Prostate gland (tissue), 2 donors: ENCODE data around the gene TMEM174.

Experiments
- POLR2A ChIP-seq: fragments of 450-650 bp; IDR thresholded peaks from one replicate; pipeline ENCODE4 v1.6.1; 2016; ENCODE audit warnings: antibody characterized with exemption, mild to moderate bottlenecking
- TF ChIP-seq, protein P1 (sequence below), 4 experiments: fragments of 200-600 bp in 2 of 4; fragments of 450-650 bp in 2 of 4; sonication (generic) in 2 of 4; IDR thresholded peaks; 1 replicate in 3 of 4; 2 replicates in 1 of 4; pipeline ENCODE4 v1.5.1; 2016 to 2019; ENCODE audit warnings: antibody characterized with exemption in 4 of 4, mild to moderate bottlenecking in 2 of 4, moderate library complexity in 2 of 4

DNA sequence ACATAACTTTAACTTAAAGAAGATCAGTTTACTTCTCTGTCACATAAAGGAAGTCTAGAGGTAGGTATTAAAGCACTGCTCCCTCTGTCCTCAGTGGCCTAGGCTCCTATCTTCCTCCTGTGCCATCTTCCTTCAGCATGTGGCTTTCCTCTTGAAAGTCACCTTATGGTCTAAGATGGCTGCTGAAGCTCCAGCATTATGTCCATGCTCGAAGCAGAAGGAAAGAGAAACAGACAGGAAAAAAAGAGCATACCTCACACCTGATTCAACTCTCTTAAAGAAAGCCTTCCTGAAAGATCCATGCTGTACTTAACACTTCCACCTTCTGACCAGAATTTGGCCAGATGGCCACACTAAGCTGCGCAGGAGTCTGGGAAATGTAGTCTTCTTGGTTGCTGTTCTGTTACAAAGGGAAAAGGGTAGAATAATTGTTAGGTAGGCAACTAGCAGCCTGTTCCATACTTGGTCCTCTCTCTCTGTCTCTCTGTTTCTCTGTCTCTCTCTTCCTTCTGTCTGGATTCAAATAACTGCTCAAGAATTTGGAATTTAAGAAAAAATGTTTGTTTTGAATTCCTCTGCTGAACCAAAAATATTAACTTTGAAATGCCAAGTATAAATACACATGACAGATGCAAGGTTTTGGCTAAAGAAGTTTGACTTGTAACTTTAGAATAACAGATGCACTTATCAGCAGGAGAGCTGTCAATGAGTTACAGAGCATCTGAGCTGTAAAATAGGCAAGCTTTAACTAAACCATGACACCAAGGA lies 16.0 kb downstream of the TMEM174 start:
- TF ChIP-seq, protein P1, sequence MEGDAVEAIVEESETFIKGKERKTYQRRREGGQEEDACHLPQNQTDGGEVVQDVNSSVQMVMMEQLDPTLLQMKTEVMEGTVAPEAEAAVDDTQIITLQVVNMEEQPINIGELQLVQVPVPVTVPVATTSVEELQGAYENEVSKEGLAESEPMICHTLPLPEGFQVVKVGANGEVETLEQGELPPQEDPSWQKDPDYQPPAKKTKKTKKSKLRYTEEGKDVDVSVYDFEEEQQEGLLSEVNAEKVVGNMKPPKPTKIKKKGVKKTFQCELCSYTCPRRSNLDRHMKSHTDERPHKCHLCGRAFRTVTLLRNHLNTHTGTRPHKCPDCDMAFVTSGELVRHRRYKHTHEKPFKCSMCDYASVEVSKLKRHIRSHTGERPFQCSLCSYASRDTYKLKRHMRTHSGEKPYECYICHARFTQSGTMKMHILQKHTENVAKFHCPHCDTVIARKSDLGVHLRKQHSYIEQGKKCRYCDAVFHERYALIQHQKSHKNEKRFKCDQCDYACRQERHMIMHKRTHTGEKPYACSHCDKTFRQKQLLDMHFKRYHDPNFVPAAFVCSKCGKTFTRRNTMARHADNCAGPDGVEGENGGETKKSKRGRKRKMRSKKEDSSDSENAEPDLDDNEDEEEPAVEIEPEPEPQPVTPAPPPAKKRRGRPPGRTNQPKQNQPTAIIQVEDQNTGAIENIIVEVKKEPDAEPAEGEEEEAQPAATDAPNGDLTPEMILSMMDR (IDR thresholded peaks at IDR 0.05) = no peak
- no peak for TF ChIP-seq POLR2A
